ENCODE results near the gene SVIL.
"Not testable (repeated sequence)": the region's sequence is repeated elsewhere in the genome, so short reads cannot be mapped to it uniquely, and the experiment has no call there.

SVIL gene

GRCh38 chr10:29443745-29444523 lies 190.8 kb downstream of the SVIL start:
- no peak for FAIRE-seq

DNA sequence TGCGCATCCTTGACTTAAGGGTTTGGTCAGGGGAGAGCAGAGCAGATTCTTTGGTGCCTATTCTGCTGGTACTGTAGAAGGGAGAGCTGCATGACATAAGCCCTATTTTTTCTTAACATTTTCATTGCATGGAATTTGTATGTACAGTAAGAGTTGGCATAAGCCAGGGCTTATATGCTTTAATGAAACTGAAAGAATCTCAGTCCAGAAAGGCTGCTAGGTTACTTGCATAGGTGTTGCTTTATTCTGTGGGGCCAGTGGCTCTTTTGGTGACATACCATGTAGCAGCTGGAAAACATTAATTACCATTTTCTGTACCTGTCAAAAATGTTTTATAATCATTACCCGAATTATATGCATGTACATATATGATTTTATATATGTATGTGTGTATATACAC lies 193.8 kb downstream of the SVIL start:
- no peak for FAIRE-seq

DNA sequence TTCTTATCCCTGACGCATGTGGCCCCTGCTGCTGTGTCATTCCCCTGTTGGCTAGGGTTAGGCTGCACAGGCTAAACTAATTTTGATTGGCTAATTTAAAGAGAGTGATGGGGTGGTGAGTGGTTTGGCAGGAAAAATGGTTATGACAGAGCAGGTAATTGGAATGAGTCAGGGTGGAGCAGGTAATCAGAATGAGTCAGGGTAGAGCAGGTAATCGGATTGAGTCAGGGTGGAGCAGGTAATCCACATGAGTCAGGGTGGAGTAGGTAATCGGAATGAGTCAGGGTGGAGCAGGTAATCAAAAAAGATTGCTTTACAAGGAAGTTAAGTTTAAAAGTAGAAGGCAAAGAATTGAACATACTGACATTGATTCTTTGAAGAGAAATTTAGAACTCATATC lies 195.8 kb downstream of the SVIL start:
- not testable (repeated sequence) for FAIRE-seq

DNA sequence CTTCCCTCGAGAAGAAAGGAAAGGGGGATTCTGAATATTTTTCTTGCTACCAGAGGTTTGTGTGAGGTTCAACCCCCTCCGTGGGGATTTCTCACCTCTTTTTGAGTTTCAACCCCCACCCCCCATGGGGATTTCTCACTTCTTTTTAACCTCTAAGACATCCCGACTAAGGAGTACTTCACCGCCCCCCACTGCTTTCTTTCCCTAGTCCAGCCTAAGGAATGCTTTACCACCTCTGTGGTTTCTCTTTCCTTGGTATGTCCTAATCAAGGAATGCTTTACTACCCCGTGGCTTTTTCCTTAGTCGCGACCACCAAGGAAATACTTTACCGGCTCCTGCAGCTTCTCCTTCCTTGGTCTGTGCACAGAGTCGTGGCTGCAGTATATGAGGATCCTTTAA lies 196.5 kb downstream of the SVIL start:
- FAIRE-seq: no peak

DNA sequence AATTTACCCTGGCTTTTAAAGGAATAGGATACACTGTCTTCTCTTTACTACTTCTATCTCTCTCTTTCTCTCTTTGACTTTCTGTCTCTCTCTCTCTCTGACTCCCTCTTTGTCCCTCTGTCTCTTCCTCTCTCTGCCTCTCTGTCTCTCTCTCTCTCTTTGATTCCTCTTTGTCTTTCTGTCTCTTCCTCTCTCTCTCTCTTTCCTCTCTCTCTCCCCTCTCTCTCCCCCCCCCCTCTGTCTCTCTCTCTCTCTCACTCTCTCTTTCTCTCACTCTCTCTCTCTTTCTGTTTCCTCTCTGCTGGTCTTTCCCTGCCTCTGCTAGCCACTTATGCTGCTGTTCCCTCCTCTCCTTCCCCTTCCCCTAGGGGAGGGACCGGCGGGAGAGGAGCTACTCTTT lies 196.9 kb downstream of the SVIL start:
- FAIRE-seq: no peak

DNA sequence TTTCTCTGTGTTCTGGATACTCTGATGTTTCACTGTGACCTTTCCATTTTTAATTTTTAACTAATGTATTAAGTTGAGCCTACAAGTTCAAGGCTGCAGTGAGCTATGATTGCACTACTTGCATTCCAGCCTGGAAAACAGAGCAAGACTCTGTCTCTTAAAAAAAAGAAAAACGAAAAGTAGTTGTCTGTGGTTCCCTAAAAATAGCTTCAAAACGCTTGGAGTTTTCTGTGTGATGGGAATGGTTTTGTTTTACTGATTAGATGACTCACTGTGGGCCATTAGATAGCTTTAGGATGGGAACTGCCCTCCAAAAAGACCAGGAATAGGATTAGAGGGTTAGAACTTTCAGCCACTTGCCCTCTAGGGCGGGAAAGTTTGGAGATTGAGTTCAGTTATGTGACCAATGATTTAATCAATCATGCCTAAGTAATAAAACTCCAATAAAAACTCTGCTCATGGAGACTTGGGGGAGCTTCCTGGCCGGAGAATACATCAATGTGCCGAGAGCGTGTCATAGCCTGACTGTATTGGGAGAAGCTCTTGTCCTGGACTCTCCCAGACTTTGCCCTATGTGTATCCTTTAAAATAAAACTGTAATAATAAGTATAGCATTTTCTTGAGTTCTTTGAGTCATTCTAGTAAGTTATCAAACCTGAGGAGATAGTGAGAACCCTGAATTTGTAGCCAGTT lies 198.8 kb downstream of the SVIL start:
- no peak for FAIRE-seq

DNA sequence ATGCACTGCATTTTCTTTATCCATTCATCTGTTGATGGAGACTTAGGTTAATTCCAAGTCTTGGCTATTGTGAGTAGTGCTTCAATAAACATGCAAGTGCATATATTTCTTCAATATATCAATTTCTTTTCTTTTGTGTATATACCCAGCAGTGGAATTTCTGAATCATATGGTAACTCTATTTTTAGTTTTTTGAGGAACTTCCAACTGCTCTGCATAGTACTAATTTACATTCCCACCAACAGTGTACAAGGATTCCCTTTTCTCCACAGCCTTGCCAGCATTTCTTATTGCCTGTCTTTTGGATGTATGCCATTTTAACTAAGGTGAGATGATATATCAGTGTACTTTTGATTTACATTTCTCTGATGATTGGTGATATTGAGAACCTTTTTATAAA lies 200.7 kb downstream of the SVIL start:
- FAIRE-seq: no peak

DNA sequence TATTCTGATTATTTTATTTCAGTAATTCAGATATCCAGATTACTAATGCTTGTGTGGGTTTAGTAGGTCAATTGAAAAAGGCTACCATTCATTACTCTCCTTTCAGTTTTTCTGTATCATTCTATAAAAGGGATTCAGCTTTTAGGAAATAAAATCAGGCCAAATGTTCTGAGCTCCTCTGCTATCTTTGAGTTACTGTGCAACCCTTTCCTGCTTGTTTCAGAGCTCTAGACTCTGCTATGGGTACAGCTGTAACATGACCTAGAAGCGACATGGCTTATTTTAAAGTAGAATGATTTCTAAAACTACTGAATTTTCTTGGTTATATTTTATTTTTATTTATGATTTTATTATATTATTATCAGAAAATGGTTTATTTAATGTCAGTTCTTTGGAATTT lies 203.1 kb downstream of the SVIL start:
- FAIRE-seq: peak; percentile 39

DNA sequence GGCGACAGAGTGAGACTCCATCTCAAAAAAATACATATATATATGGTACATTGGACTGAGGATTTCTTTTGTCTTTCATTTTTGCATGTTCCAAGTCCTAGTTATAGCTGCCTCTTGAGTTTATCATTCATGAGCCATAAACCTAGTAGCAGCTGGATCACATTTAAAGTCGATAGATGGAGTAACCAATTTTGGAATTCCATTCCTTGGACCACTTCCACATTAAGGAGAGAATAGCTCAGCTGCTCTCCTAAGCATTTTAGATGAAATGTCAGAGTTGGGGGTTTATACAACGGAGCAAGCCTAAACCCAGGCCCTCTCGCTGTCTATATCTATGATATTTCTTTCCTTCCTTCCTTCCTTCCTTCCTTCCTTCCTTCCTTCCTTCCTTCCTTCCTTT lies 204.7 kb downstream of the SVIL start:
- no peak for FAIRE-seq

DNA sequence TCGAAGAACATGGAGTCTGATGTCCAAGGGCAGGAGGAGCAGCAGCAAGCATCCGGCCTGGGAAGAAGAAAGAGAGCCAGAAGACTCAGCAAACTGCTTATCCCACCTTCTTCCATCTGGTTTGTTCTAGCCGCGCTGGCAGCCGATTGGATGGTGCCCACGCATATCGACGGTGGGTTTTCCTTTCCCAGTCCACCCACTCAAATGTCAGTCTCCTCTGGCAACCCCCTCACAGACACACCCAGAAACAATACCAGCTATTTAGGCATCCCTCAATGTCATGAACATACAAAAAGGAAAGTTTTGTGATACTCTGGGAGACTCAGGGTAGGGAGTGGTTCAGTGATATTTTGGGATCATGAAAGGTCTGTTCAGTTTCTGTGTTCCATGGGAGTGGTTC lies 206.3 kb downstream of the SVIL start:
- no peak for FAIRE-seq

GRCh38 chr10:29427667-29428066 lies 207.1 kb downstream of the SVIL start:
- no peak for FAIRE-seq

DNA sequence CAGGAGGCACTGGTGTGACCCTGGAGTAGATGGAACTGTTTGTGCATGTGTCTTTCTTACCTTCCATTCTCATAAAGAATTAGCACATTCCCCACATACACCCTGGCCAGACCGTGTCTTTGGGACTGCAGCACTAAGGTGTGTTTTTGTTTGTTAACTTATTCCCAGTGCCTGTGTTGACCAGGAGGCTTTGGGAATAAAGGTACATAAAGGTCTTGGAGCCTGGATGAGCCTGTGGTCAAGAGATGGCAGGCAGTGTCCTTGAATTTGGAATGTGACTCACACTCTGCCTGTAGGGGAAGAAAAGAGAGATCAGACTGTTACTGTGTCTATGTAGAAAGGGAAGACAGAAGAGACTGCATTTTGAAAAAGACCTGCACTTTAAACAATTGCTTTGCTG lies 208.4 kb downstream of the SVIL start:
- FAIRE-seq: no peak

DNA sequence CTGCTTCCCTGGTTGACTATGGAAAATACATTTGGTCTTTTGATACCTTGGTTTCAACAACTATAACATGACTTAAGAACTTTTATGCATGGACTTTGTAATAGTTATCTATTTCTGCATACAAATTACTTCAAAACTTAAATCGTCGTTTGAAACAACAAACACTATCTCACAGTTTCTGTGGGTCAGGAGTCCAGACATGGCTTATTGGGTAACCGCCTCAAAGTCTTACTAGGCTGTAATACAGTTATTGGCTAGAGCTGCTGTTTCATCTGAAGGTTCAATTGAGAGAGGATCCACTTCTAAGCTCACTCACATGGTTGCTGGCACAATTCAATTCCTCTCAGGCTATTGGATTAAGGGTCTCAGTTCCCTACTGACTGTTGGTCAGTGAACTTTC lies 210.8 kb downstream of the SVIL start:
- FAIRE-seq: no peak

DNA sequence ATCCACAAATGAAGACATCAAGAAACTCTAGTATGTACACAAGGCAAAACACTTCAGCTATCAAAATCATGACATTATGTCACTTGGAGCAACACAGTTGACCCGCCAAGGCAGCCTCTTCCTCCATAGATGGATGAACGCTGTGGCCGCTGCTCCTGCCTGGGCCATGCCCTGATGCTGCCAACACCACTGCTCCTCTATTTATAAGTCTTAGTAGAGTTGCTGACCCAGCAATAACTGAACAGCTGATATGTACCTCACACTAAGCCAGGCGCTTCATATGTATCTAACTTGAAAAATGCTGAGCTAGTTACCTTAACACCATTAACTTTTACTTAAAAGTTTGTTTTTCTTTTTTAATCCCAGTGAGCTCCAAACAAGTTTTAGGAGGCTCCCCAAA lies 214.0 kb downstream of the SVIL start:
- no peak for FAIRE-seq

DNA sequence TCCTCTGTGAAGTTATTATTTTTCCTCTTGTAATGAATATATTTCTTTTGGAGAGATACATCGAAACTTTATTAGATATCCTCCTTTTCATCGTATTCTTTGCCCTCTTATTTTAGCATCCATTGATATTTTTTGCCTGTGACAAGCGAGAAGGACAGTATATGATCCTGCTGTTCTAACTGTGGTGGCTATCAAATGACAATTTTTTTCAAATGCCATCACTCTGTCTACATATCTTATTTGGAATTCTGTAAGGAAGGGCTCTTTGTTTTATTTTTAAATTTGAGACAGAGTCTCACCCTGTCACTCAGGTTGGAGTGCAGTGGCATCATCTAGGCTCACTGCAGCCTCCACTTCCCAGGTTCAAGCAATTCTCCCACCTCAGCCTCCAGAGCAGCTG lies 217.4 kb downstream of the SVIL start:
- no peak for FAIRE-seq

DNA sequence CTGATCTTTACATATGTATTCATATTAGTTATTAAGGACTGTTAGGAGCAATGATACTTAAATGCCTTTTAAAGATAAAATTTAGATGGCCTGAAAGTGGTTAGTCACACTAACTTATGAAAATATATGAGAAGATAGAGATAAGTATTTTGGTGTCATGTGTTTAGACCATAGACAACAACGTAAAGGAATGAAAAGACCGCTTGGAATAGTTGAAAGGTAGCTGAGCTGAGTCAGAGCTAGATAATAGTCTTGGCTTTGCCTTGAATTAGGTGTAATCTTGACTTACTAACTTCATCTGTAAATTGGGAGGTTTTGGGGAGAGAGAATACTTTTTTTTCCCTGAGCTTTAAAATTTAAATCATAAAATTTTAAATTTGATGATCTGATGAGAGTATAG lies 218.9 kb downstream of the SVIL start:
- no peak for FAIRE-seq

- no peak for FAIRE-seq
Measured at GRCh38 chr10:29414501-29414900, 220.3 kb downstream of the SVIL start.

GRCh38 chr10:29412485-29412884 lies 222.3 kb downstream of the SVIL start:
- no peak for FAIRE-seq

DNA sequence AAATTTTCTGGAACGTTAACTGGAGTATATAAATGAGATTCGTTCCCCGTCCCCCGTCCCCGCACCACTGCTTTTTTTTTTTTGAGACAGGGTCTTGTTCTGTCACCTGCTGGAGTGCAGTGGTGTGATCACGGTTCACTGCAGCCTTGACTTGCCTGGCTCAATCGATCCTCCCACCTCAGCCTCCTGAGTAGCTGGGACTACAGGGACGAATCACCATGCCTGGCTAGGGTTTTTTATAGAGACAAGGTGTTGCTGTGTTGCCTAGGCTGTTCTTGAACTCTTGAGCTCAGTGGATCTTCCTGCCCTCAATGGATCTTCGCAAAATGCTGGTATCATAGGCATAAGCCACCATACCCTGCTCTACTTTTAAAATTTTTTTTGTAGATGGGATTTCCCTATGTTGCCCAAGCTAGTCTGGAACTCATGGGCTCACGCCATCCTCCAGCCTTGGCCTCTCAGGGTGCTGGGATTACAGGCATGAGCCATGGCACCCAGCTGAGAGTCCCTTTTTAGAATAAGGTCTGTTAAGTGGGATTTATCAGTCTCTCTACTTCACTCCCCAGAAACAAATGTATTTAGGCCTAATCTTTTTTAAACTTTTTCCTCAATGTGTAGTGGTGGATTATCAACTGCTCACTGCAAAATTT lies 223.0 kb downstream of the SVIL start:
- no peak for FAIRE-seq

DNA sequence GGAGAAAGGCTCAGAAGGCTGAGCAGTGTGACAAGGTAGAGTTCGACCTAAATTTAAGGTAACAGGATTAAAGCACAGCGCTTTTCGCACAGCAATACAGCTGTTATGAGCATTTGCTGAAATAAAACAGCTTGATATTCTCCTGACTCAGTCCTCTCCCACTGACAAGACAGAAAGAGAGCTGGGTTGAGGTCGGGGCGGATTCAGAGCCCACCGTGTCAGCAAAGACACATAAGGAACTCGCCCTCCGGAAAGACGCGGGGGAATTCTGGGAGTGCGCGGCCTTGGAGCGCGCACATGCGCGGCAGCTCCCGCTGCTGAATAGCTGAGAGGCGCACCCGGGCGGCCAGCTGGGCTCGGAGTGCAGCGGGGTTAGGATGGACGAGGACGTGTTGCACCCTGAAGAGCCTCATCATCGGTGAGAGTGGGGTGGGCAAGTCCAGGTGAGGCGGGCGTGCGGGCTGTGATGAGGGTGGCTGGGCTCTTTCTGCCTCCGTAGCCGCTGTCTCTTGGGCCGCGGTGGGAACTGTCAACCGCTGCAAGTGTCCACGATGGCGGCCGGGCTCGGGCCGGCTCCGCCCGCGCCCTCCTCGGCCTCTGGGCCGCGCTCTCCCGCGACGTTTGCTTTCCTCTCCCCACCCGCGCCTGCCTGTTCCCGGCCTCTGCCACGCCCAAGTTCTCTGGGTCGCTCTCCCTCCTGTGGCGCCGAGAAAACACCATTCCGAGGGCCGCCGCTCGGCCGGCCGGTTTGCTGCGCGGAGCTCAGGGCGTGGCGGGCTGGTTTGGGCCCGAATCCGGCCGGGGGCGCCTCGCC lies 225.3 kb downstream of the SVIL start:
- FAIRE-seq: no peak

GRCh38 chr10:29408847-29409240 lies 225.9 kb downstream of the SVIL start:
- FAIRE-seq: no peak

All from endometrium (tissue), 2 donors.